Ammon's horn (tissue), 1 donor: ENCODE measurements around the gene LIN37.
A peak's percentile ranks its signal among the peaks of the same experiment; 100 is the strongest.
"Not testable (repeated sequence)": the region's sequence is repeated elsewhere in the genome, so short reads cannot be mapped to it uniquely, and the experiment has no call there.

Experiments
- DNase-seq: peaks from one replicate; pipeline ENCODE4 v3.0.0-alpha.2; 2016; ENCODE audit warnings: low spot score

The LIN37 gene

GRCh38 chr19:35753634-35754369, 5.4 kb downstream of the LIN37 start:
- DNase-seq, result no peak

GRCh38 chr19:35754370-35755130, 6.2 kb downstream of the LIN37 start:
- no peak for DNase-seq

- no peak for DNase-seq
Observed at GRCh38 chr19:35755131-35755549, 6.8 kb downstream of the LIN37 start.

- DNase-seq, result no peak
Observed at GRCh38 chr19:35755550-35756376, 7.4 kb downstream of the LIN37 start.

- no peak for DNase-seq
Observed at GRCh38 chr19:35756377-35757230, 8.2 kb downstream of the LIN37 start, which contains the start of gene HSPB6. TSS of gene HSPB6 (minus strand) at chr19:35757029. CDS start at chr19:35757008, 21 bp downstream.

- DNase-seq, result no peak
Observed at GRCh38 chr19:35757231-35757748, 8.9 kb downstream of the LIN37 start.

- peak; percentile 99 for DNase-seq
Observed at GRCh38 chr19:35757749-35758608, 9.6 kb downstream of the LIN37 start, which contains the start of gene PROSER3. TSS of gene PROSER3 (plus strand) at chr19:35758176. CDS start at chr19:35758216, 40 bp downstream.

GRCh38 chr19:35759697-35760096, 11.3 kb downstream of the LIN37 start:
- no peak for DNase-seq

GRCh38 chr19:35760711-35761349, 12.5 kb downstream of the LIN37 start:
- no peak for DNase-seq

GRCh38 chr19:35764432-35765315, 16.3 kb downstream of the LIN37 start:
- DNase-seq, result no peak

GRCh38 chr19:35766571-35767104, 18.3 kb downstream of the LIN37 start:
- DNase-seq, result no peak

- no peak for DNase-seq
Observed at GRCh38 chr19:35767288-35768081, 19.1 kb downstream of the LIN37 start.

- no peak for DNase-seq
Observed at GRCh38 chr19:35768082-35768421, 19.7 kb downstream of the LIN37 start.

- DNase-seq, result not testable (repeated sequence)
Observed at GRCh38 chr19:35772362-35772761, 24.0 kb downstream of the LIN37 start.

GRCh38 chr19:35773020-35773806, 24.8 kb downstream of the LIN37 start:
- DNase-seq, result no peak

GRCh38 chr19:35774274-35775045, 26.1 kb downstream of the LIN37 start:
- no peak for DNase-seq
